Measurements from ENCODE around the gene EIF2AK2. TPM values are rescaled to one million over a fixed set of nuclear protein-coding genes. Genes with fewer than 3 reads are reported as not detected.

The EIF2AK2 gene
- total and polyA plus RNA-seq, 9 donors: 12.0 to 63.2 (median 39.4) TPM

GRCh38 chr2:37192551-37192950 is 35.8 kb upstream of the EIF2AK2 start:
- no peak for DNase-seq
- TF ChIP-seq CTCF (IDR thresholded peaks at IDR 0.05) (no peak), EP300 (IDR thresholded peaks at IDR 0.05) (no peak), POLR2A (IDR thresholded peaks at IDR 0.05) (no peak)
- H3K27ac ChIP-seq: no peak overlapping the region
- H3K36me3 ChIP-seq: no peaks in the 10 kb centered on the region
- peaks cover 2% of the 10 kb centered on the region for H3K4me1 ChIP-seq (ENCODE audit: insufficient read depth)
- no peaks in the 10 kb centered on the region for H3K9me3 ChIP-seq
- no peak overlapping the region for H3K4me3 ChIP-seq
- WGBS, 3 donors: 91 to 96% (median 93%) methylated on average over 1 of the region's 1 CpG
- no peaks in the 10 kb centered on the region for H3K27me3 ChIP-seq
- intact Hi-C loops (cut with DNase I): no loop called here

- H3K36me3 ChIP-seq: no peaks in the 10 kb centered on the region
- H3K4me1 ChIP-seq (ENCODE audit: insufficient read depth): no peaks in the 10 kb centered on the region
- no peak overlapping the region for H3K27ac ChIP-seq
- intact Hi-C loops (cut with DNase I): no loop called here
- DNase-seq: no peak
- no peaks in the 10 kb centered on the region for H3K9me3 ChIP-seq
- WGBS, 3 donors: 76 to 79% (median 77%) methylated on average over 6 of the region's 6 CpGs
- H3K4me3 ChIP-seq: no peak overlapping the region
- no peak for TF ChIP-seq POLR2A (IDR thresholded peaks at IDR 0.05)
- TF ChIP-seq EP300 (IDR thresholded peaks at IDR 0.05): no peak
- TF ChIP-seq CTCF (IDR thresholded peaks at IDR 0.05): no peak
- no peaks in the 10 kb centered on the region for H3K27me3 ChIP-seq
Observed at GRCh38 chr2:37191747-37192146, 35.0 kb upstream of the EIF2AK2 start.

- TF ChIP-seq POLR2A (IDR thresholded peaks at IDR 0.05) (no peak), EP300 (IDR thresholded peaks at IDR 0.05) (no peak), CTCF (IDR thresholded peaks at IDR 0.05) (no peak)
- Histone ChIP-seq H3K36me3 (no peaks in the 10 kb centered on the region), H3K4me3 (no peak overlapping the region), H3K27me3 (no peaks in the 10 kb centered on the region), H3K4me1 (ENCODE audit: insufficient read depth) (no peaks in the 10 kb centered on the region), H3K9me3 (no peaks in the 10 kb centered on the region), H3K27ac (no peak overlapping the region)
- WGBS, 3 donors: 81 to 90% (median 85%) methylated on average over 4 of the region's 4 CpGs
- intact Hi-C loops (cut with DNase I): no loop called here
- DNase-seq: no peak
Observed at GRCh38 chr2:37191253-37191652, 34.5 kb upstream of the EIF2AK2 start.

- H3K27ac ChIP-seq: no peak overlapping the region
- DNase-seq: no peak
- H3K4me1 ChIP-seq (ENCODE audit: insufficient read depth): no peaks in the 10 kb centered on the region
- 85 to 93% (median 89%) methylated on average over 4 of the region's 4 CpGs for WGBS, 3 donors
- no peaks in the 10 kb centered on the region for H3K36me3 ChIP-seq
- H3K9me3 ChIP-seq: no peaks in the 10 kb centered on the region
- H3K4me3 ChIP-seq: no peak overlapping the region
- TF ChIP-seq EP300 (IDR thresholded peaks at IDR 0.05) (no peak), CTCF (IDR thresholded peaks at IDR 0.05) (no peak), POLR2A (IDR thresholded peaks at IDR 0.05) (no peak)
- intact Hi-C loops (cut with DNase I): no loop called here
- H3K27me3 ChIP-seq: no peaks in the 10 kb centered on the region
Observed at GRCh38 chr2:37190290-37190689, 33.5 kb upstream of the EIF2AK2 start.
